Choroid plexus epithelial cell (primary cell): ENCODE data around the gene ENAM.

Experiments used
- DNase-seq: peaks from one replicate; pipeline ENCODE4 v3.0.0-alpha.2; 2010; ENCODE audit warnings: low read depth
- H3K4me3 ChIP-seq: 2 replicates; pipeline ENCODE4 v1.5.1; 2011; ENCODE audit warnings: low read depth, mild to moderate bottlenecking, control low read depth, low read length, moderate library complexity
- CTCF ChIP-seq: conservative IDR thresholded peaks from 2 replicates; pipeline ENCODE4 v1.5.1; 2011; ENCODE audit warnings: low read depth, mild to moderate bottlenecking, control low read depth, inconsistent platforms, low read length, moderate library complexity

The ENAM gene

GRCh38 chr4:70594196-70594595 is 34.3 kb upstream of the ENAM start:
- DNase-seq: no peak
- no peak for TF ChIP-seq CTCF
- H3K4me3 ChIP-seq: no peak overlapping the region

DNA sequence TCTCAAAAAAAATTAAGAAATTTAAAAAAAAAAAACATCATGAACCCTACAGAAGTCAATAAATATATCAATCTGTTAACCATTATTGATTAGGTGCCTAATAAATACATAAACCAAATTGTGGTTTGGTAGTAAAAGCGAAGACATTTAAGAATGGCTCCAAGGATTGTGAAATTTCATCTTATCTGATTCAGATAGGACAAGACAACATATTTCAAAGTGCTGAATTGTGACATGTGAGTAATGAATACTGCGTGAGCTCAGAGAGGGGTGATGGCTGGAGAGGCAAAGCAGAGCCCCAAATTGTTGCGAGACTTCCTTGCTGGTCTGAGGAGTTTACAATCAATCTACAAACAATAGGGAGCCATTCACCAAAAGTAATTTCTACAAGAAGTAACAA is 28.2 kb upstream of the ENAM start:
- DNase-seq: no peak
- H3K4me3 ChIP-seq: no peak overlapping the region
- no peak for TF ChIP-seq CTCF

DNA sequence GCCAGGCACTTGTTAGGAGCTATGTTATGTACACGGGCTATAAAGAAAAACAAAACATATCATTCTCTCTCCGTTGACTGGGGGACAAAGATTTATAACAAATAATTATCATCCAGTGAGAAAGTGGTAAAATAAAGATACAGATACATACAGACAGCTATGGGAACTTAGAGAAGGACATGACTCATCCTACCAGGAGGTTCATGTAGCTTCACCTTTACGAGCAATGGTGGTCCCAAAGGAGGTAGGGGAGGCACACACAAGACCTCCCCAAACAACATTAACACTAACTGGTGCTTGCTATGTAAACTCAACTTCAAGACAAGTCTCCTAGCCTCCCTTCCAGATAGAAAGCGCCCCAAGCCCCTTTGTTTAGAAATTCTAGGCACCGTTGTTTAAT is 27.6 kb upstream of the ENAM start:
- H3K4me3 ChIP-seq: no peak overlapping the region
- no peak for DNase-seq
- TF ChIP-seq CTCF: no peak

DNA sequence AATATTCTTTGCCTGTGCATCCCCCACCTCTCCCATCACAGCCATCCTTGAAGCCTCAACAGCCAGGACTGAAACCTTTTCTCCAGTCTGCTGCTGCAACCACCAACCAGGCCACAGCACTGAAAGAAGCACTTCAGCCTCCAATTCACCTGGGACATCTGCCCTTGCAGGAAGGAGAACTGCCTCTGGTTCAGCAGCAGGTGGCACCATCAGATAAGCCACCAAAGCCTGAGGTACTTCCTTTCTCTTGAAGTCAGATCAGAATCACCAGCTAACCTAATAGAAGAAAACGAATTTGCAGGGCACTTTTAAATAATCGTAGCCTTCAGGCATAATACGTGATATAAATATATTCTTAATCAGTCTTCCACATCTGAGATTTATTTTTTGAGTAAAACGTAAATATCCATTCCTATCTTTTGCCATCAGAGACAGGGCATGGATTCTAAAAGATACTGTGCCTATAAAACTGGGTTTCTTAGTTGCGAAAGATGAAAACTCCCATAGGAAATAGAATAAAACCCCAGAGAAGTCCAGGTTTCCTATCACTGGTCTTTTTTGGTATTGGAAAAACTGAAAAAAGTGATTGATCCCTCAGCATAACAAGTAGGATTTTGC is 27.0 kb upstream of the ENAM start:
- no peak overlapping the region for H3K4me3 ChIP-seq
- peak; percentile 91 for TF ChIP-seq CTCF
- DNase-seq: peak; percentile 84

DNA sequence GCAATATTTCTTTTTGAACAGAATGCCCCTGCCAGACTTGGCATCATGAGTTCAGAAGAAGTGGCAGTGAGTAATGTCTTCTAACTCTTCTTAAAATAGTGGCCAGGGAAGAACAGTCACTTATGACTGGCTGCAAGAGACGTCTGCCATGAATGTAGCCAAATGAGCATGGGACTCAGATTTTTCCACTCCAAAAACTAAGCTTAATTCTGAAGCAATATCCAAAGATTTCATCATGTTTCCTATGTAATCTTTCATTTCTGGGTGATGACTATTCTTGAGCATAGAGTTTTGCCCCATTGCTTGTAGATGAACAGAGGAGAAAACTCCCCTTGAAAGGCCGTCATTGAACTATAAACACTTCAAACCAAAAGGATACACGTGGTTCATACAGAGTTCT is 24.7 kb upstream of the ENAM start:
- peak; percentile 36 for DNase-seq
- no peak overlapping the region for H3K4me3 ChIP-seq
- no peak for TF ChIP-seq CTCF

- no peak for DNase-seq
- no peak for TF ChIP-seq CTCF
Measured at GRCh38 chr4:70606459-70606858, 22.1 kb upstream of the ENAM start.

GRCh38 chr4:70607334-70607853 is 21.1 kb upstream of the ENAM start:
- no peak for TF ChIP-seq CTCF
- H3K4me3 ChIP-seq: no peak overlapping the region
- no peak for DNase-seq

More at GRCh38 chr4:70606459-70606858, 22.1 kb upstream of the ENAM start:
- H3K4me3 ChIP-seq: no peak overlapping the region
